ENCODE measurements around the gene CNTN6. TPM values are rescaled to one million over a fixed set of nuclear protein-coding genes. Genes with fewer than 3 reads are reported as not detected.

Gene CNTN6
- total and polyA plus RNA-seq, 2 of the 13 experiments (the other 11 are each of a cell fraction or from before 2014, with no cell fraction given), result not detected

GRCh38 chr3:1214933-1215332 is 122.1 kb downstream of the CNTN6 start (continued):
- TF ChIP-seq RERE (CRISPR knock-in tag; IDR thresholded peaks at IDR 0.05; ENCODE audit: low read depth), result no peak
- TF ChIP-seq ZNF207 (IDR thresholded peaks at IDR 0.05; ENCODE audit: borderline replicate concordance), result no peak
- TF ChIP-seq PHB2 (IDR thresholded peaks at IDR 0.05; ENCODE audit: partially characterized antibody), result no peak

- Histone ChIP-seq H3K27ac (ENCODE audit: extremely low read length, insufficient read depth, low read length) (no peak overlapping the region), H3K27me3 (ENCODE audit: control insufficient read depth in 1 of 2, insufficient read depth in 2 of 2, low read length in 2 of 2) (no peaks in the 10 kb centered on the region; a peak in 1 of 5 replicates), H3K36me3 (replicated peaks in 1 of 2; ENCODE audit: control insufficient read depth in 1 of 2, insufficient read depth in 2 of 2, low read length in 2 of 2) (no peaks in the 10 kb centered on the region), H3K4me2 (ENCODE audit: low read depth, low read length) (no peak overlapping the region), H3K9ac (ENCODE audit: insufficient read depth, low read depth, low read length) (no peak overlapping the region), H4K20me1 (ENCODE audit: insufficient read depth, low read length) (no peaks in the 10 kb centered on the region), H3K4me3 (replicated peaks in 1 of 3; ENCODE audit: insufficient read depth in 1 of 3, low read depth in 2 of 3, low read length in 3 of 3) (no peak overlapping the region), H3K79me2 (ENCODE audit: insufficient read depth, low read length) (no peaks in the 10 kb centered on the region), H3K9me3 (ENCODE audit: low read length) (peaks cover 82% of the 10 kb centered on the region), H2AFZ (ENCODE audit: low read length) (no peak overlapping the region), H3K4me1 (ENCODE audit: insufficient read depth, low read length) (no peaks in the 10 kb centered on the region)
- ChIA-PET POLR2A (no interaction called here), CTCF (ENCODE audit: low intra/inter-chr PET ratio, low total read pairs) (no interaction called here)
- ATAC-seq (no peak), FAIRE-seq (no peak), DNase-seq (ENCODE audit: low spot score) (no peak)
- no TSS peak for BruUV-seq (replicated peaks)
- intact Hi-C loops (cut with micrococcal nuclease; ENCODE audit: unreplicated experiment) (no loop called here), in situ Hi-C loops (cut with HindIII; ENCODE audit: extremely low pct_ligation_motif_present, low pct_unique_long_range_greater_than_20kb) (no loop called here)
- WGBS (ENCODE audit: low lambda C conversion rate), result 0% methylated on average over 1 of the region's 1 CpG
- TF ChIP-seq MTA3 (CRISPR knock-in tag; IDR thresholded peaks at IDR 0.05), result no peak
- TF ChIP-seq MYPOP (CRISPR knock-in tag; IDR thresholded peaks at IDR 0.05), result no peak
- TF ChIP-seq SP140L (CRISPR knock-in tag; IDR thresholded peaks at IDR 0.05; ENCODE audit: borderline replicate concordance), result no peak
- TF ChIP-seq RNF2 (conservative IDR thresholded peaks at IDR 0.05; ENCODE audit: low read depth), result no peak
- TF ChIP-seq ZNF251 (CRISPR knock-in tag; IDR thresholded peaks at IDR 0.05), result no peak
- TF ChIP-seq ZMYM3 (CRISPR knock-in tag; IDR thresholded peaks at IDR 0.05), result no peak
- TF ChIP-seq CBFB (CRISPR knock-in tag; IDR thresholded peaks at IDR 0.05), result no peak
- TF ChIP-seq ZNF772 (CRISPR knock-in tag; IDR thresholded peaks at IDR 0.05), result no peak
- TF ChIP-seq ZNF124 (CRISPR knock-in tag; IDR thresholded peaks at IDR 0.05), result no peak
- no peak for TF ChIP-seq MXD1 (CRISPR knock-in tag; IDR thresholded peaks at IDR 0.05)
- no peak for TF ChIP-seq THAP8 (CRISPR knock-in tag; IDR thresholded peaks at IDR 0.05; ENCODE audit: borderline replicate concordance)
- TF ChIP-seq ETV5 (CRISPR knock-in tag; IDR thresholded peaks at IDR 0.05; ENCODE audit: borderline replicate concordance), result no peak
These were observed 124.0 kb downstream of the CNTN6 start for GRCh38 chr3:1216856-1217255.
